Measurements from ENCODE around the gene RAB17. TPM values are rescaled to one million over a fixed set of nuclear protein-coding genes. Genes with fewer than 3 reads are reported as not detected.

Gene RAB17
- total RNA-seq: 0.59 and 0.60 TPM in 2 replicates

GRCh38 chr2:237590272-237591140 is at the start of gene RAB17:
Gene RAB17, minus strand, starts transcription at chr2:237590734. Its CDS starts 4,580 bp downstream, at chr2:237586154.

GRCh38 chr2:237627441-237628246 is 37.1 kb upstream of the RAB17 start, which contains the start of gene LRRFIP1:
Gene LRRFIP1, plus strand, starts transcription at chr2:237627587. Its CDS starts 58 bp downstream, at chr2:237627645.

GRCh38 chr2:237566401-237567235 is 23.9 kb downstream of the RAB17 start, which contains the start of gene PRLH:
Gene PRLH, plus strand, starts transcription at chr2:237566574. Its CDS starts 0 bp downstream, at chr2:237566574.

Other genes with a start within 250 kb of the RAB17 start
- gene COL6A3, start 176.6 kb downstream of the RAB17 start, total RNA-seq: 1,689 and 3,192 TPM in 2 replicates
- gene MLPH, start 103.5 kb downstream of the RAB17 start, total RNA-seq: 11.6 and 50.9 TPM in 2 replicates
- gene PRLH, start 24.2 kb downstream of the RAB17 start, total RNA-seq: not detected in 2 replicates
- 46.3 and 106 TPM in 2 replicates for gene LRRFIP1, start 36.9 kb upstream of the RAB17 start, total RNA-seq
- 0.18 and 0.30 TPM in 2 replicates for gene RBM44, start 208.0 kb upstream of the RAB17 start, total RNA-seq